ENCODE measurements around the gene SMO.
"Not testable (repeated sequence)": the region's sequence is repeated elsewhere in the genome, so short reads cannot be mapped to it uniquely, and the experiment has no call there.

SMO gene

GRCh38 chr7:129169686-129170440 lies 18.6 kb upstream of the SMO start:
- no peak for FAIRE-seq

- FAIRE-seq = no peak
Measured at GRCh38 chr7:129170441-129171021, 17.9 kb upstream of the SMO start.

- not testable (repeated sequence) for FAIRE-seq
Measured at GRCh38 chr7:129173861-129174260, 14.6 kb upstream of the SMO start.

- FAIRE-seq = no peak
Measured at GRCh38 chr7:129176916-129177710, 11.3 kb upstream of the SMO start.

GRCh38 chr7:129184981-129185670 lies 3.3 kb upstream of the SMO start:
- no peak for FAIRE-seq

- no peak for FAIRE-seq
Measured at GRCh38 chr7:129186749-129187260, 1.6 kb upstream of the SMO start.

- no peak for FAIRE-seq
Measured at GRCh38 chr7:129187681-129188371, 607 bp upstream of the SMO start.

- FAIRE-seq = no peak
Measured at GRCh38 chr7:129188892-129189660, 643 bp downstream of the SMO start.

- no peak for FAIRE-seq
Measured at GRCh38 chr7:129189661-129190310, 1.4 kb downstream of the SMO start.

GRCh38 chr7:129191272-129191671 lies 2.8 kb downstream of the SMO start:
- FAIRE-seq = no peak

GRCh38 chr7:129193892-129194291 lies 5.5 kb downstream of the SMO start:
- no peak for FAIRE-seq

- FAIRE-seq = no peak
Measured at GRCh38 chr7:129197771-129198170, 9.3 kb downstream of the SMO start.

- FAIRE-seq = no peak
Measured at GRCh38 chr7:129199406-129199805, 11.0 kb downstream of the SMO start.

GRCh38 chr7:129202058-129202777 lies 13.8 kb downstream of the SMO start:
- FAIRE-seq = no peak

- no peak for FAIRE-seq
Measured at GRCh38 chr7:129203050-129203741, 14.8 kb downstream of the SMO start.

GRCh38 chr7:129205126-129205818 lies 16.8 kb downstream of the SMO start:
- FAIRE-seq = no peak

- no peak for FAIRE-seq
Measured at GRCh38 chr7:129205987-129206785, 17.8 kb downstream of the SMO start.

GRCh38 chr7:129208667-129209066 lies 20.2 kb downstream of the SMO start:
- FAIRE-seq = no peak

All from islet of Langerhans (tissue), 1 donor.